ENCODE data around the gene SBSN. TPM values are rescaled to one million over a fixed set of nuclear protein-coding genes. Genes with fewer than 3 reads are reported as not detected.

The SBSN gene
- total RNA-seq, 4 donors from 2014 or later = 1,839 to 3,070 (median 2,379) TPM

GRCh38 chr19:35552534-35553384 lies 24.6 kb upstream of the SBSN start:
- no peak overlapping the region for H3K4me3 ChIP-seq (ENCODE audit: low read depth, poor library complexity, severe bottlenecking)
- 69 to 72% methylated on average over 13 of the region's 13 CpGs for WGBS, 2 donors
- TF ChIP-seq, protein P1, sequence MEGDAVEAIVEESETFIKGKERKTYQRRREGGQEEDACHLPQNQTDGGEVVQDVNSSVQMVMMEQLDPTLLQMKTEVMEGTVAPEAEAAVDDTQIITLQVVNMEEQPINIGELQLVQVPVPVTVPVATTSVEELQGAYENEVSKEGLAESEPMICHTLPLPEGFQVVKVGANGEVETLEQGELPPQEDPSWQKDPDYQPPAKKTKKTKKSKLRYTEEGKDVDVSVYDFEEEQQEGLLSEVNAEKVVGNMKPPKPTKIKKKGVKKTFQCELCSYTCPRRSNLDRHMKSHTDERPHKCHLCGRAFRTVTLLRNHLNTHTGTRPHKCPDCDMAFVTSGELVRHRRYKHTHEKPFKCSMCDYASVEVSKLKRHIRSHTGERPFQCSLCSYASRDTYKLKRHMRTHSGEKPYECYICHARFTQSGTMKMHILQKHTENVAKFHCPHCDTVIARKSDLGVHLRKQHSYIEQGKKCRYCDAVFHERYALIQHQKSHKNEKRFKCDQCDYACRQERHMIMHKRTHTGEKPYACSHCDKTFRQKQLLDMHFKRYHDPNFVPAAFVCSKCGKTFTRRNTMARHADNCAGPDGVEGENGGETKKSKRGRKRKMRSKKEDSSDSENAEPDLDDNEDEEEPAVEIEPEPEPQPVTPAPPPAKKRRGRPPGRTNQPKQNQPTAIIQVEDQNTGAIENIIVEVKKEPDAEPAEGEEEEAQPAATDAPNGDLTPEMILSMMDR (IDR thresholded peaks at IDR 0.05) = peak in 1 of 3 donors; percentile 56
- TF ChIP-seq POLR2A (IDR thresholded peaks at IDR 0.05) = no peak
- DNase-seq (ENCODE audit: low spot score in 2 of 2) = no peak
- intact Hi-C loops (cut with DNase I; ENCODE audit: low total_unique reads) = no loop called here

DNA sequence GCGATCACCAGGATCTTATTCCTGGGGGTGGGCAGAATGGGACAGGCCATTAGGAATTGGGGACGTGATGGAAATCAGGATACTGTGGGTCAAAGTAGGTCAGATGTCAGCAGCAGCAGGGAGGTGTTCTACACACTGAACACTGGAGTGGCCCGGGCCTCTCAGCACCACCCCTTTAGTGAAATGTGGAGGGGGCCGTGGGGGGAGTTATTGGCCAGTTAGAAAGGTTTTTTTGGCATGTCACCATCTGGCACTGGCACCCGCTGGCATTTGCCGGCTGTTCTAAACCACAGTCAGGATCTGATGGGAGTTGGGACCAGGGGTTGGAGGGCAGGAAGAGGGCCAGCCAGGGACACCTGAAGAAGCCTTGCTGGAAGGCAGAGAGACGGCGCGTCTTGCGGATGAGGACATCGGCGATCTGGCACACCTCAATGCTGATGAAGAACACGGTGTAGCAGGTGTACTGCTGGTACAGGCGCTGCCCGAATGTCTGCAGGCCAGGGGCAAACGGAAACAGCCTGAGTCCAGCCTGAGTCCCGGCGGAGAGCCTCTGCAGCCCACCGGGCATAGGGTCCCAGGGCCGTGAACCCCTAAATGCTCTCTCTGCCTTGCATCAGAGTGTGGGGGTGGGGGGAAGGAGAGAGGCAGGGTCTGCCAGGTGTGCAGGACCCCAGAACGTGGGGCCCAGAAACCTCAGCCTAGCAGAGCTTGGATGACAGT lies 23.1 kb upstream of the SBSN start:
- intact Hi-C loops (cut with DNase I; ENCODE audit: low total_unique reads) = no loop called here
- 76 to 83% methylated on average over 21 of the region's 21 CpGs for WGBS, 2 donors
- H3K4me3 ChIP-seq (ENCODE audit: low read depth, poor library complexity, severe bottlenecking) = no peak overlapping the region
- no peak for TF ChIP-seq POLR2A (IDR thresholded peaks at IDR 0.05)
- TF ChIP-seq, protein P1 (IDR thresholded peaks at IDR 0.05) = no peak
- no peak for DNase-seq (ENCODE audit: low spot score in 2 of 2)

- DNase-seq (ENCODE audit: low spot score in 2 of 2) = no peak
- no peak for TF ChIP-seq POLR2A (IDR thresholded peaks at IDR 0.05)
- TF ChIP-seq, protein P1 (IDR thresholded peaks at IDR 0.05) = no peak
- no peak overlapping the region for H3K4me3 ChIP-seq (ENCODE audit: low read depth, poor library complexity, severe bottlenecking)
- intact Hi-C loops (cut with DNase I; ENCODE audit: low total_unique reads) = no loop called here
- 75 to 87% methylated on average over 14 to 15 of the region's 15 CpGs for WGBS, 2 donors
Observed at GRCh38 chr19:35549879-35550523, 21.9 kb upstream of the SBSN start.

DNA sequence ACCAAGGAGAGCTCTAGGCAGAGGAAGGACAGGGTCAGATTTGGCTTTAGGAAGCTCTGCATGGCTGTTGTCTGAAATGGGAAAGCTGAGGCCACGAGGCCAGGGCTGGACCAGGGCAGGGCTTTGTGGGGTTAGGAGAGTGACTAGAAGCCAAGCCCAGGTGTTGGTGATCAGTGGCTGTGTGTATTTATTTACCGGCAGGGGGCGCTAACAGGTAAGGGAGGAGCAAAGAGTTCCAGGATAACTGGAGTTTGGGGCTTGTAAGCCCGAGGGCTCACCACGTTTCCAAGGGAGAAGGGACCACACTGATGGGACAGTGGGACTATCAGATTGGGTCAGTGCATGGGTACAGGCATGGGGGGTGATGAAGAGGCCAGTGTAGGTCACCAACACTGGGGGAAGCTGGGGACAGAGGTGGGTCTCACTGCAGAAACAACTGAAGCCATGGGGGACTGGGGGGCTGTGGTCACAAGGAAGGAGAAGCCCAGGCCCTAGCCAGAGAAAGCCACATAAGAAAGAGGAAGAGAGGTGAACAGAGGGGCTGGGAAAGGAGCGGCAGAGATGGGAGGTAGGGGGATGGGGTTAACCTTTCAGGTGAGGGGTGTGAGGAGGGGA lies 21.2 kb upstream of the SBSN start:
- intact Hi-C loops (cut with DNase I; ENCODE audit: low total_unique reads) = no loop called here
- WGBS, 2 donors = 21 to 24% methylated on average over 6 of the region's 6 CpGs

GRCh38 chr19:35546532-35546931 lies 18.4 kb upstream of the SBSN start:
- intact Hi-C loops (cut with DNase I; ENCODE audit: low total_unique reads) = no loop called here

More for the DNA sequence above, 21.2 kb upstream of the SBSN start:
- no peak for TF ChIP-seq POLR2A (IDR thresholded peaks at IDR 0.05)
- TF ChIP-seq, protein P1 (IDR thresholded peaks at IDR 0.05) = peak in 1 of 3 donors; percentile 64
- peak; percentile 46 to 87 for DNase-seq (ENCODE audit: low spot score in 2 of 2)
- H3K4me3 ChIP-seq (ENCODE audit: low read depth, poor library complexity, severe bottlenecking) = no peak overlapping the region

More at GRCh38 chr19:35546532-35546931, 18.4 kb upstream of the SBSN start:
- peak in 1 of 2 donors; percentile 72 for DNase-seq (ENCODE audit: low spot score in 2 of 2)
- no peak overlapping the region for H3K4me3 ChIP-seq (ENCODE audit: low read depth, poor library complexity, severe bottlenecking)
- 84% methylated on average over 8 of the region's 8 CpGs for WGBS, 2 donors
- no peak for TF ChIP-seq POLR2A (IDR thresholded peaks at IDR 0.05)
- TF ChIP-seq, protein P1 (IDR thresholded peaks at IDR 0.05) = no peak

All from lower leg skin (tissue), 4 donors.